GM18498 (cell line): Measurements from ENCODE around the gene FAIM.
"Not testable (repeated sequence)": the region's sequence is repeated elsewhere in the genome, so short reads cannot be mapped to it uniquely, and the experiment has no call there.

Experiments
- ATAC-seq: cut with Tn5 transposase; IDR thresholded peaks from one replicate; pipeline ENCODE4 v1.9.1; 2021; ENCODE audit warnings: mild to moderate bottlenecking, moderate library complexity; ENCODE audit not compliant: unreplicated experiment

Gene FAIM

GRCh38 chr3:138678086-138678485 is 69.5 kb downstream of the FAIM start:
- ATAC-seq = no peak

- no peak for ATAC-seq
Observed at GRCh38 chr3:138678874-138679392, 70.4 kb downstream of the FAIM start.

- ATAC-seq = not testable (repeated sequence)
Observed at GRCh38 chr3:138680974-138681373, 72.4 kb downstream of the FAIM start.

GRCh38 chr3:138681463-138682220 is 73.1 kb downstream of the FAIM start:
- no peak for ATAC-seq

GRCh38 chr3:138682648-138683047 is 74.1 kb downstream of the FAIM start:
- no peak for ATAC-seq
